CD4-positive, alpha-beta T cell treated with Interleukin-15 for 1 hour (primary cell): Measurements from ENCODE around the gene SWT1.
"Not testable (repeated sequence)": the region's sequence is repeated elsewhere in the genome, so short reads cannot be mapped to it uniquely, and the experiment has no call there.

Experiments
- DNase-seq: peaks from one replicate; pipeline ENCODE4 v3.0.0-alpha.2; 2020

SWT1 gene

DNA sequence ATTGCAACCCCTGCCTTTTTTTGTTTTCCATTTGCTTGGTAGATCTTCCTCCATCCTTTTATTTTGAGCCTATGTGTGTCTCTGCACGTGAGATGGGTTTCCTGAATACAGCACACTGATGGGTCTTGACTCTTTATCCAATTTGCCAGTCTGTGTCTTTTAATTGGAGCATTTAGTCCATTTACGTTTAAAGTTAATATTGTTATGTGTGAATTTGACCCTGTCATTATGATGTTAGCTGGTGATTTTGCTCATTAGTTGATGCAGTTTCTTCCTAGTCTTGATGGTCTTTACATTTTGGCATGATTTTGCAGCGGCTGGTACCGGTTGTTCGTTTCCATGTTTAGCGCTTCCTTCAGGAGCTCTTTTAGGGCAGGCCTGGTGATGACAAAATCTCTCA, 98.6 kb downstream of the SWT1 start:
- DNase-seq: not testable (repeated sequence)

DNA sequence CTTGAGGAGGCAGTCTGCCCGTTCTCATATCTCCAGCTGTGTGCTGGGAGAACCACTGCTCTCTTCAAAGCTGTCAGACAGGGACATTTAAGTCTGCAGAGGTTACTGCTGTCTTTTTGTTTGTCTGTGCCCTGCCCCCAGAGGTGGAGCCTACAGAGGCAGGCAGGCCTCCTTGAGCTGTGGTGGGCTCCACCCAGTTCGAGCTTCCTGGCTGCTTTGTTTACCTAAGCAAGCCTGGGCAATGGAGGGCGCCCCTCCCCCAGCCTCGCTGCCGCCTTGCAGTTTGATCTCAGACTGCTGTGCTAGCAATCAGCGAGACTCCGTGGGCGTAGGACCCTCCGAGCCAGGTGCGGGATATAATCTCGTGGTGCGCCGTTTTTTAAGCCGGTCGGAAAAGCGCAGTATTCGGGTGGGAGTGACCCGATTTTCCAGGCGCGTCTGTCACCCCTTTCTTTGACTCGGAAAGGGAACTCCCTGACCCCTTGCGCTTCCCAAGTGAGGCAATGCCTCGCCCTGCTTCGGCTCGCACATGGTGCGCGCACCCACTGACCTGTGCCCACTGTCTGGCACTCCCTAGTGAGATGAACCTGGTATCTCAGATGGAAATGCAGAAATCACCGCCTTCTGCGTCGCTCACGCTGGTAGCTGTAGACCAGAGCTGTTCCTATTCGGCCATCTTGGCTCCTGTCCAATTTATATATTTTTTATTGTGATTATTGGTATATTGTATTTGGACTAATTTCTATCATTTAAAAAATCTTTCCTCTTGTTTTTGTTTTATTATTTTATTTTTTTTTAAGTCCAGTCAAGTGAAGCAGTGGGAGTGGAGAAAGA, 100.4 kb downstream of the SWT1 start:
- not testable (repeated sequence) for DNase-seq

DNA sequence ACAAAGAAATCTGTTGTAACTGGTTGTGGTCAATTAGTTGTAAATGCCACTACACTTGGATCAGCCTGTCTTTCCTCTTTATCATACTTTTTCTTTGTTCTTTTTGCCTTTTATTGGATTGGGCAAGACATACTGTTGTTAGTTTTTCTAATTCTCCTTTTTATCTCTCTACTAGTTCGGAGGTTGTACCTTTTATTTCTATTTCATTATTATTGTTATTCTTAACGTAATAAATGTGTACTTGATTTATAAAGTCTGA, 100.9 kb downstream of the SWT1 start:
- no peak for DNase-seq

DNA sequence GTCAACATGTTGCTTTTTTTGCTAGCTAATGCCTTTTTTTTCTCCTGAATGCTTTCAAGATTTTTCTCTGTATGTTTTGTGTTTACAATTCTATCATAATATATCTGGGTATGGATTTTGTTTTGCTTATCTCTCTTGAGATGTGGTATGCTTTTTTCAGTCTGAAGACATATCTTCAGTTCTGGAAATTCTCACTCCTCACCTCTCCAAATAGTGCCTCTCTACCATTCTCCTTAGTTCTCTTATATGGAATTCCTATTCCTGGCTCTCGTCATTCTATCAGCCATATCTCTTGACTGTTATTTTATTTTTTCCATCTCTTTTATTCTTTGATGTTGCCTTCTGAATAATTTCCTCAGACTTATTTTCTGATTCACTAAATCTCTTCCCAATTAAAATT, 101.7 kb downstream of the SWT1 start:
- no peak for DNase-seq

DNA sequence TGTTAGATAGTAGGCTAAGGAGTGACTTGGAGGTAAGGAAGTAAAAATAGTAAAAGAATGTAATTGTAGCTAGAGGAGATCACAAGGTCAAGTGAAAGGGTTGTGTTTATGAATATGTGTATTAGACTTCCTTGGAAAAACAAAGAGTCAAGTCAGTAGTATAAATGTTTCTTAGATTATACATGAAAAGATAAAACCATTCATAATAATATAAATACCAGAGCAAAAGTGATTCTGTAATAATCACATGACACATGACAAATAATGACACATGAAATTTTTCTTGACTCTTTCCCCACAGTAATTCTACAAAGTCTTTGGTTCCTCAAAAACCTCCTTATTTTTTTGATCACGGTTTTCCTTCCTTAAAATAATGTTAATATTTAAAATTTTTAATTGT, 103.6 kb downstream of the SWT1 start:
- DNase-seq: no peak

DNA sequence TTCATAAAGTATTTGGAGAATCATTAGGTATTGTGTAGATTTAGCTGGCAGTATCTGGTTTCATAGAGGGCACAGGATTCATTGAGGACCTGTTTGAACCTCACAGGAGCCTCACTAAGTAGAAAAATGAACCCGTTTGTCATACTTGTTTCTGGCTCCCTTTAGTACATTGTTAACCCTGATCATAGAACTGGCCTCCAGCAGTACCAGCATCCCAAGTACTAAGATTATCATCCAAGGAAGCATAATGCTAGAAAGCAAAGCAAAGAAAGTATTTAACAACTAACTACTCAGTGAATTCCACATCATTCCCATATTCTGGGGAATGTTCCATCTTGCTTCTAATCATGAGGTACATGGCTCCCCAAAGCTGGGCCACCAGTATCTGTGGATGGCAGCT, 105.2 kb downstream of the SWT1 start:
- no peak for DNase-seq

DNA sequence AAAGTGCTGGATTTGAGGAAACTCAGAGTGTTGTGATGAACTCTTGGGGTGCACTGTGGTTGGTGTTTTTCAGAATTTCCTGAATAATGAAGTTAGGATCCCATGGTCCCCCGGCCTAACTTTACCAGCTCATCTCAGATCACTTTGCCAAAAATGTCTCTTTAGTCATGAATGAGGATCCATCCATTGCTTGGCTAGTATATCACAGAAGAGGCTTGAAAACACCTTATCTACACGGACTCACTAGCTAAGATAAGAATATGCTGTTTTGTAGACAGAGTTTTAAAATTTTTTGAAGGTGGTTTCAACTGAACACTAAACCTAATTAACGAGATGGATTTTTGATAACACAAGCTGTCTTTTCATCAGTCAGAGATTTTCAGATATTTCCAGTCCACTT, 106.3 kb downstream of the SWT1 start:
- DNase-seq: no peak

DNA sequence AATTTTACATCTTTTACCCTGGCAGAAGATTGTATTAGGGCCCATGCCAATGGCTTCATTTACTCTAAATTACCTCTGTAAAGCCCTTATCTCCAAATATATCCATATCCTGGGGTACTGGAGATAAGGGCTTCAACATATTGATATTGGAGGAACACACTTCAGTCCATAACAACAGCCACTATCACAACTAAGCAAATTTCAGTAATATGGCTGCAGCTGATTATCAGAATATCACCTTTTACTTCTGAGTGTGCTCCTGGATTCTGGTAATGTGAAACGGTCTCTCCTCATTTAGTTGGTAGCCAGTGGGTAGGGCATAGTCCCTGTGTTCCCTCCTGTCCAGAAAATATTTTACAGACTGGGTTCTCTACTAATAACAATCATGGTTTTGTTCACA, 106.8 kb downstream of the SWT1 start:
- no peak for DNase-seq

DNA sequence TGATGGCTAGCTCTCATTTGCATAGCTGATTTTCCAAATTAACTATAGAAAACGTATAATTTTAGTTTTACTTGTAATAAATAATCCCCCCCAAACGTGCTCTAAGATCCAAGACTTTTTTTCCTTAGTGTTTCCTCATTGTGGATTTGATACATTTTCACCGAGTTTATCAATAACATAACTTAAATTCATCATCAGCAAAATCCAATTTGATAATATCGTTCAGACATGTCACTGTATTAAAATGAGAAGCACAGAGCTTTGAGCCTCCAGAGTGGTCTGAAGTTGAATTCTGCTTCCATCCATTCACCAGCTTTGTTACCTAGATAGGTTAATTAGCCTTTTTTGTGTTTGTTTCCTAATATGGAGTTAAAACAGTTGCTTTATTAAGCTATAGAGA, 108.3 kb downstream of the SWT1 start:
- DNase-seq: no peak

DNA sequence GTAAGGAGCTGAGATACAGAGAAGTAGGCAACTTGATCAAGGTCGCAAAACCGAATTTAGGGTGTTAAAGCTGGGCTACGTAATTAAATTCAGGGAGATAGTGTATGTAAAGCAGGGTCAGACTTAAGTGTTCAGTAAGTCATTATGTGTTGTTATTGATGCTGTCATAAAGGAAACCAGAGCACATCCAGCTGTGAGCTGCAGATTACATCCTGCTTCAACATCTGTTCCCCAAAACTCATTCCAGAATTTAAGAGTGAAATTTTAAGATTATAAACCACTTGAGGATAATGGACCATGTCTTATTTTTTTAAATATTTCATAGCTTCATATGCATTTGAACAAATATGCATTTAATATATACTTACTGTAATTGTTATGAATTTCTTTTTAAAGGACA, 110.3 kb downstream of the SWT1 start:
- DNase-seq: no peak

DNA sequence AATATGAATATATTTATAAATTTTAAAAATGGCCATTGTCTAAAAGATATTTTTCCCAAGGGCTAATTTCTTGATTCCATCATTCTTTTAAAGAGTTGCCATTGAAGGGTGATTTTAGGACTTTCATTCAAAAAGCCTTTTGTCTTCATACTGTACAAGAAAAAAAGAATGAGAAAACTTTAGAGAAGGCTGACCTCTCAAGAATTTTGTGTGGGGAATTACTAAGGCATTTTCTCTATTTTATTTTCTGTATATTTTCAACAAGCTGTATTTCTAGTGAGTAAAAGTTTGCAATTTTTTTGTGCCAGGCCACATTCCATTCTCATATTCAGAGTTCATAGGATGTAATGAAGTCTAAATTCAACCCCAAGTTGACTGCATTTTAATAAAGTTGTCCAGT, 110.7 kb downstream of the SWT1 start:
- no peak for DNase-seq

DNA sequence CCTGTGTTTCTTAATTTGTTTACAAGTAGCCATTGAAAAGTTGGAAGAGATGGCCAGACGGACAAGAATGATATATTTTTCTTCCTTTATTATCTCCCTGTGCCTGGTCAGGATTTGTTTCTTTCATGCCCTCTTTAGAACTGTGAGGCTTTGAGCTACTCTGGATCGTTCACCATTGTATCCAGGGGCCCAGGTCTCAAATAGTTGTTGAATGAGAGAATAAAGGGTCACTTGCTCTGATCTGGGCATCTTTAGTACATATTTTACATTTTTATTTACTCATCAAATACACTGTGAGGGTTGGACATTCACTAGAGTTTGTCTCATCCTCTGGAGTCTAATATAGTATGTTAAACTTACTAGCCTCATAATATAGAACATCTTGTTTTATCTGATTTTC, 111.4 kb downstream of the SWT1 start:
- no peak for DNase-seq

DNA sequence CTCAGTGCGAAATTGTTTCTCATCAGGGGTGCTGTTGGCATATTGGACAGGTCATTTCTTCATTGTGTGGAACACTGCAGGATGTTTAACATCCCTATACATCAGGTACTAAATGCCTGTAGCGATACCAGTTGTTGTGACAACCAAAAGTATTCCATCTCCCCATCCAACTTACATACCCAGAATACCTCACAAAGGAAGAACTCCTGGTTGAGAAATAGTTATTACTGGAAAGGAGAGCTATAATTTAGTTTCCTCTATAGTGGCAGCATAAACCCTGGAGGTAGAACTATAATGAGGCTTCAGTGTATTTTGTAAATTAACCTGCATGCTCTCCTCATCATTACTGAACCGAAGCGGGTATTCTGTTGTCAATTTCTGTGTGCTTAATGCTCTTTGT, 115.0 kb downstream of the SWT1 start:
- no peak for DNase-seq

DNA sequence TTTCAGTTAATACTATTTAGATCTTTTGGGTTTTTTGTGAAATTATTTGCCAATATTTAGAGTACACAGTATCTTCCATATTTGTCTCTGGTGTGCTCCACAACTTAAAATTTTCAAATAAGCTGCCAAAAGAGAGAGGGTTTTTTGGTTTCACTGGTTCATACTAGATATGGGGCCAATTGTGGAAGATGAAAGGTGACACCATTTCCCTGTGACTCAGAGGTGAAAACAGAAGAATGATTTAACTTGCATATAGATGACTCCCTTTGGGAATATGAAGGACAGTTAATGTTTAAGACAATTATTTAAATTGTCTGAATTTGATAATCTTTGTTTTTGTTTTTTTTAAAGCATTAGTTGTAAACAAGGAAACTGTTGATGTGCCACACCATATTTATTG, 122.6 kb downstream of the SWT1 start:
- no peak for DNase-seq

DNA sequence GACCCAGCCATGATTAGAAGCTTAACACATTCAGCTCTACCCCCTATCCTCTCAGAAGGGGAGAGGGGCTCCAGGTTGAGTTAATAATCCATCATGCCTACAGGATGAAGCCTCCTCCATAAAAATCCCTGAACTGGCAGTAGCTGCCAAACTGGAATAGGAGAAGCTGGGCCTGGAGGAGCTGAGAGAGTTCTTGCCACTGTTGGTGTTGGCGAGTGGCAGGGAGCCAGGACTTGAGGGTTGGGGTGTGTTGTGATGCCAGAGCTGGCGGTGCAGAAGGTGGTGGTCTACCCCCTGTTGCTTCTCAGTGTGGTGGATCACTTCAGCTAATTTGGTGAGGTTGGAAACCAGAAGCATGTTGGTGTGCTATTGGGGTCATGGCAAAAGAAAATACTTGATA, 123.6 kb downstream of the SWT1 start:
- no peak for DNase-seq

DNA sequence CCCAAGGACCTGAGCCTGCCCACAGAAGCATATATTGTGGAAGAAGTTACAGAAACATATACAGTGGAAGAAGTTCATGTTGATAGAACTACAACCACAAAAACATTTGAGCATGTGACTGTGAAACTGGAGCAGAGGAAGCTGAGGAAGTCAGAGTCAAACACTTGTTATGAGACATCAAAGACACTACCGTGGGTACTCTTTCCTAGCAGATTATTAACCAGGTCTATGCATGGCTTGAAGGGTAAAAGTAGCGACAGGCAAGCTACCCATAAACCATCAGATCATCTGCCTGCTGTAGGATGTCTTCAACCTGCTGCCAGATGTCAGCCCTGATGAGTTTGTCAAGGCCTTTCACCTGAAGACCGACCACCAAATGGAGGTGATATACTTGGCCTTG, 124.3 kb downstream of the SWT1 start:
- no peak for DNase-seq

DNA sequence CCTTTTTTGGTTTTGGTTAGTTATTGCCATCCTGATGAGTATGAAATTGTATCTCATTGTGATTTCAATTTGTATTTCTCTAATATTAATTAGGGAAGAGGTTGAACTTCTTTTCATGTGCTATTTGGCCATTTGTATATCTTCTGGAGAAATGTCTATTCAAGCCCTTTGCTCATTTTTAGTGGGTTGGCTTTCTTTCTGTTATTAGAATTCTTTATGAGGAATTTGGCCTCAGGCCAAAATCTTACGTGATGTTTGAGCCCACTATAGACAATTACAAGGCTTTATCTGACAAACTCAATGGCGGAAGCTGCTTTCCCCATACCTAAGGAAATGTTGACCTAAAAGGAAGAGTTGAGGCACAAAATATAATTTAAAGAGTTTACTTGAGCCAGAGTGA, 127.1 kb downstream of the SWT1 start:
- no peak for DNase-seq

DNA sequence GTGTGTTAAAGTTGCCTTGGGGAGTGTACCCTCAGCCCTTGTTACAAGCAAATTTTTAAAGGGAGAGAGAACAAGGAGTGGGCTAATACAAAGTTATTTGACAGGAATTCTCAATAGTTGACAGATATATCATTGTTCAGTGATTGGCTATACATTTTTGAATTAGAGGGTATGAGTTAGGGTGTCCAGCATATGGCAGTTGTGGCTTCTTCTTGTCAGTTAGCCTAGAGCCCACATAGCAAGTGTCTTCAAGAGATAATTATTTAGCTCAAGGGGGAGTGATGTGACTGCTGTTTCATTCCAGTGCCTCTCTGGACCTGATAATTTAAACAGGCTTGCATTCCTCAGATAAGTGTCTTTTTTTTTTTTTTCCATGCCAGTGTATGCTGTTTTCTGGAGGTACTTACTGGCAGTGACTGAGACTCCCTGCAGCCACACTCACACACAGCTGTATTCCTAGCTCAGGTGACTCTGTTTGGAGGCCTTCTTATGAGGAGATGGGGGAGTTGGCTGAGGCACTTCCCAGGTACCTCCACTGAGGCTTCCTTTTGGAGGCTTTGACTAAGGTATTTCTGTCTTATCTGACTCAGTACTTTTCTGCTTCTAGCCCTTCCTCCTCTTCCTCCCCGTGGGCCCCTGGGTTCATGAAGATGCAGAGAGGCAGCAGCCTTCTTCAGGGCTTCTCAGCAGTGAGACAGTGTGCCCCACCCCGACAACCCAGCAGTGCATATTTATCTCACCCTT, 127.7 kb downstream of the SWT1 start:
- DNase-seq: no peak

DNA sequence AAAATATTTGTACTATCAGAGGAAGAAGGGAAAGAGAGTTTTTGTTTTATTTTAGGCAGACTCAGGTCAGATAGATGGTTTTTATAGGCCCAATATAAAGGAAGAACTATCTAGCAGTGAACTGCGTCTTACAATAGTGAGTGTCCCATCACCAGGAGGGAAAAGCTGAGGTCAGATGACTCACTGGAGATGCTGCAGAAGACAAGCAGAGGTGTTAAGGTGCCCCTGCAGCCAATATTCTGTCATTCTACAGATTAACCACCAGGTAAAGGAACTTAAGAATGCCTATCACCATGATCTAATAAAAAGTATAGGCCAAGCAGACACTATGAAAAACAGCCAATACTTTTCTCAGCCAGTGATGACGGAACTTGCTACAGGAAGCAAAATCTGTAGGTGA, 130.5 kb downstream of the SWT1 start:
- DNase-seq: no peak

DNA sequence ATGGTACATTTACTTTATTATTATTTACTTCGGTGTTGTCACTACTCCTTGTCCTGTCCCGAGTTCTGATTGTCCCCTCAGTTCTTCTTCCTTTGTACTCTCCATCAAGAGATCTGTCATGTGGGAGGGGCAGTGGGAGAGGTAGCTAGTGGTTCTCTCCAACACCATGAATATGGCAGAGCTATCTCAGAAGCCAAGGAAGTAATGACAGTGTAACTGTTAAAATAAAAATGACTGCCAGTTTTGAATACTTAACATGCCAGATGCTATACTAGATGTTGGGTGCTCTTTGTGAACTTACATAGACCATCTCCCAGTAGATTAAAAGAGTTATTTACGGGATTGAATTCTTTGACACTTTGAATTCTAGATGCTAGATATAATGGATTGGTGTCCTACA, 131.5 kb downstream of the SWT1 start:
- no peak for DNase-seq

DNA sequence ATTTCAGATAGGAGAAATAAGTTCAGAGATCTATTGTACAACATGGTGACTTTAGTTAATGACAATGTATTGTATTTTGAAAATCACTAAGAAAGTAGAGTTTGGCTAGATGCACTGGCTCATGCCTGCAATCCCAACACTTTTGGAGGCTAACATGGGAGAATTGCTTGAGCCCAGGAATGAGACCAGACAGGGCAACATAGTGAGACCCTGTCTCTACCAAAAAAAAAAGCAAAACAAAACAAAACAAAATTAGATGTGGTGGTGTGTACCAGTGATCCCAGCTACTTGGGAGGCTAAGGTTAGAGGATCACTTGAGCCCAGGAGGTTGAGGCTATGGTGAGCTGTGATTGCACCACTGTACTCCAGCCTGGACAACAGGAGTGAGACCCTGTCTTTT, 132.9 kb downstream of the SWT1 start:
- DNase-seq: no peak

DNA sequence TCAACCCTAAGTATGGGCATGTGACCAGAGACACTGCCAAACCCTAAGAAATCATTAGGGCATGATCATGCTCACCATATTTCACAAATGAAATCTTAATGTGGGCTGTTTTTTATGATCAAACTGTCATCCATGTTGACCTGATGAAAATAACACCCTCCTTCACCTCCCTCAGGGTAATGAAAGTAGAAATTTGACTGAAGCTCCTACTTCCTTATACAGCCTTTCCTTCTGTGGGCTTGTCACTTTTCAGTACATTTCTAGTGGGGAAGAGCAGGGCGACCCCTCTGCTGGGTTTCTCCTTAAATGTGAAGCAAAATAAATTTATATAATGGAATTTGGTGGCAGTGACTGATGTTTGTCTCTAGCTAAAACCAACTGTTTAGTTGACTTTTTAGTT, 134.2 kb downstream of the SWT1 start:
- DNase-seq: no peak

DNA sequence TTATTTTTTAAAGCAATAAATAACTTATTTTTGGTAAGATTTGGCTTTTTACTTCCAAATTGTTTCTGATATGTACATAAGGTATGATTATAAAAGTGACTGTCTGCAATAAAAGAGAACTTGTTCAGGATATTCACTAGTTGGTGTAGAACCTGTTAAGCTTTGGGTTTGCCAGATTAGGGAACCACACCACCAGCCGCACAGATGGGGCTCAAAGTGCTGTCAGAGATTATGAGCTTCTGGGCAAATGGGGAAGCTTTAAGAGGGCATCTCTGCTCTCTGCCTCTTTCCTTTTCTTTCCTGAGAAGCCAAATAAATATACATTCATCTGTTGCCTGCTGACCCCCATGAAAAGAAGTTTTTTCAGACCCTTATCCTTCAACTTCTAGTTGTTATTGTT, 134.7 kb downstream of the SWT1 start:
- DNase-seq: no peak

DNA sequence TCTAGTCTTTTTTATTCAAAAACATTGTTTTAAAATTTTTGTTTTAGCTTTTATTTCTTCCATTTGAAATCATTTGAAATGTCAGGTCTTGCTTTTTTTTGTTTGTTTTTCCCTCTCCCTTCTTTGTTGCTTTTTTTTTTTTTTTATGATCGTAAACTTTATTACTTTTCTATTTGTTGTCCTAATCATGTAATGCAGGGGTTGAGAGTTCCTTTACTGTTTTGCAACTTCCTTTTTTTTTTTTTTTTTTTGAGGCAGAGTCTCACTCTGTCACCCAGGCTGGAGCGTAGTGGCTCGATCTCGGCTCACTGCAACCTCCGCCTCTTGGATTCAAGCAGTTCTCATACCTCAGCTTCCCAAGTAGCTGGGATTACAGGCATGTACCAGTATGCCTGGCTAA, 135.3 kb downstream of the SWT1 start:
- no peak for DNase-seq

DNA sequence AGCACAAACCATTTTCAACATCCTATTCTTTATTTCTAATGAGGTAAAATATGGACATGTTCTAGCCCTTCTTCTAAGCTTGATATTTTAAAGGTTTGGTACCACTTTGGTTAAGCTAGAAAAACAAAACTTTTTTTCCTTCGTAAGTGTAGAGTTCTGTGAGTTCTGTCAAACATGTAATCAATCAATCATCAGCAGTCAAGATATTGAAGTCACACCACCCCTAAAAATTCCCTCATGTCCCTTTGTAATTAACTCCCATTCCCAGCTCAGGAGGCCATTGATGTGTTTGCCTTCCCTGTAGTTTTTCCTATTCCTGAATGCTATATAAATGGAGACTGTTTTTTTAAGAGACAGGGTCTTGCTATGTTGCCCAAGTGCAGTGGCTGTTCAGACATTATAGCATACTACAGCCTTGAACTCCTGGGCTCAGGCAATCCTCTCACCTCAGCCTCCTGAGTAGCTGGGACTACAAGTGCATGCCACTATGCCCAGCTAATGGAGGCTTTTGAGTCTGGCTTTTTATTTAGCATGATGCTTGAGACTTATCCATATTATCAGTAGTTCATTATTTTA, 137.1 kb downstream of the SWT1 start:
- DNase-seq: no peak
